ENCODE measurements around the gene GULP1.
A peak's percentile ranks its signal among the peaks of the same experiment; 100 is the strongest.

DNA sequence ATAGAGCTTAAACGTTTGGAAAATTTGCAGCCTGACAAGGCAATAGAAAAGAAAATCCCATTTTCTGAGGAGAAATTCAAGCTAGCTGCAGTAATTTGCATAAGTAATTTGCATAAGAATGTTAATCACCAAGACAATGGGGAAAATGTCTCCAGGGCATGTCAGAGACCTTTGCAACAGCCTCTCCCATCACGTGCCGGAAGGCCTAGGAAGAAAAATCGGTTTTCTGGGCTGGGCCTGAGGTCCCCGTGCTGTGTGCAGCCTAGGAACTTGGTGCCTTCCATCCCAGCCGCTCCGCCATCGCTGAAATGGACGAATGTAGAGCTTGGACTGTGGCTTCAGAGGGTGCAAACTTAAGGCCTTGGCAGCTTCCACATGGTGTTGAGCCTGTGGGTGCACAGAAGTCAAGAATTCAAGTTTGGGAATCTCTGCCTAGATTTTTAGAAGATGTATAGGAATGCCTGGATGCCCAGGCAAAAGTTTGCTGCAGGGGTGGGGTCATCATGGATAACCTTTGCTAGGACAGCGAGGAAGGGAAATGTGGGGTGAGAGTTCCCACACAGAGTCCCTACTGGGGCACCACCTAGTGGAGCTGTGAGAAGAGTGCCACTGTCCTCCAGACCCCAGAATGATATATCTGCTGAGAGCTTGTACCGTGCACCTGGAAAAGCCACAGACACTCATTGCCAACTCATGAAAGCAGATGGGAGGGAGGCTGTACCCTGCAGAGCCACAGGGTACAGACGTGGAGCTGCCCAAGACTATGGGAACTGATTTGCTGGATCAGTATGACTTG lies 164.6 kb downstream of the GULP1 start:
- TF ChIP-seq, protein P1, sequence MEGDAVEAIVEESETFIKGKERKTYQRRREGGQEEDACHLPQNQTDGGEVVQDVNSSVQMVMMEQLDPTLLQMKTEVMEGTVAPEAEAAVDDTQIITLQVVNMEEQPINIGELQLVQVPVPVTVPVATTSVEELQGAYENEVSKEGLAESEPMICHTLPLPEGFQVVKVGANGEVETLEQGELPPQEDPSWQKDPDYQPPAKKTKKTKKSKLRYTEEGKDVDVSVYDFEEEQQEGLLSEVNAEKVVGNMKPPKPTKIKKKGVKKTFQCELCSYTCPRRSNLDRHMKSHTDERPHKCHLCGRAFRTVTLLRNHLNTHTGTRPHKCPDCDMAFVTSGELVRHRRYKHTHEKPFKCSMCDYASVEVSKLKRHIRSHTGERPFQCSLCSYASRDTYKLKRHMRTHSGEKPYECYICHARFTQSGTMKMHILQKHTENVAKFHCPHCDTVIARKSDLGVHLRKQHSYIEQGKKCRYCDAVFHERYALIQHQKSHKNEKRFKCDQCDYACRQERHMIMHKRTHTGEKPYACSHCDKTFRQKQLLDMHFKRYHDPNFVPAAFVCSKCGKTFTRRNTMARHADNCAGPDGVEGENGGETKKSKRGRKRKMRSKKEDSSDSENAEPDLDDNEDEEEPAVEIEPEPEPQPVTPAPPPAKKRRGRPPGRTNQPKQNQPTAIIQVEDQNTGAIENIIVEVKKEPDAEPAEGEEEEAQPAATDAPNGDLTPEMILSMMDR (conservative IDR thresholded peaks at IDR 0.05; ENCODE audit: low read depth in 2 of 2), result peak; percentile 57 to 63
- TF ChIP-seq POLR2AphosphoS5 (IDR thresholded peaks at IDR 0.05; ENCODE audit: low read depth) (peak; percentile 31; the same call in 1 of the 2 replicates), EZH2 (IDR thresholded peaks at IDR 0.05; ENCODE audit: low read depth, unreplicated experiment) (no peak), JUNB (IDR thresholded peaks at IDR 0.05; ENCODE audit: unreplicated experiment) (no peak), ZNF114 (CRISPR knock-in tag; IDR thresholded peaks at IDR 0.05) (no peak), EZH2phosphoT487 (IDR thresholded peaks at IDR 0.05; ENCODE audit: unreplicated experiment) (no peak)
- TF ChIP-seq, protein P2, sequence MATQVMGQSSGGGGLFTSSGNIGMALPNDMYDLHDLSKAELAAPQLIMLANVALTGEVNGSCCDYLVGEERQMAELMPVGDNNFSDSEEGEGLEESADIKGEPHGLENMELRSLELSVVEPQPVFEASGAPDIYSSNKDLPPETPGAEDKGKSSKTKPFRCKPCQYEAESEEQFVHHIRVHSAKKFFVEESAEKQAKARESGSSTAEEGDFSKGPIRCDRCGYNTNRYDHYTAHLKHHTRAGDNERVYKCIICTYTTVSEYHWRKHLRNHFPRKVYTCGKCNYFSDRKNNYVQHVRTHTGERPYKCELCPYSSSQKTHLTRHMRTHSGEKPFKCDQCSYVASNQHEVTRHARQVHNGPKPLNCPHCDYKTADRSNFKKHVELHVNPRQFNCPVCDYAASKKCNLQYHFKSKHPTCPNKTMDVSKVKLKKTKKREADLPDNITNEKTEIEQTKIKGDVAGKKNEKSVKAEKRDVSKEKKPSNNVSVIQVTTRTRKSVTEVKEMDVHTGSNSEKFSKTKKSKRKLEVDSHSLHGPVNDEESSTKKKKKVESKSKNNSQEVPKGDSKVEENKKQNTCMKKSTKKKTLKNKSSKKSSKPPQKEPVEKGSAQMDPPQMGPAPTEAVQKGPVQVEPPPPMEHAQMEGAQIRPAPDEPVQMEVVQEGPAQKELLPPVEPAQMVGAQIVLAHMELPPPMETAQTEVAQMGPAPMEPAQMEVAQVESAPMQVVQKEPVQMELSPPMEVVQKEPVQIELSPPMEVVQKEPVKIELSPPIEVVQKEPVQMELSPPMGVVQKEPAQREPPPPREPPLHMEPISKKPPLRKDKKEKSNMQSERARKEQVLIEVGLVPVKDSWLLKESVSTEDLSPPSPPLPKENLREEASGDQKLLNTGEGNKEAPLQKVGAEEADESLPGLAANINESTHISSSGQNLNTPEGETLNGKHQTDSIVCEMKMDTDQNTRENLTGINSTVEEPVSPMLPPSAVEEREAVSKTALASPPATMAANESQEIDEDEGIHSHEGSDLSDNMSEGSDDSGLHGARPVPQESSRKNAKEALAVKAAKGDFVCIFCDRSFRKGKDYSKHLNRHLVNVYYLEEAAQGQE (IDR thresholded peaks at IDR 0.05; ENCODE audit: unreplicated experiment), result no peak

Measured in GM23338 (cell line).